HG03108 (cell line): ENCODE measurements around the gene BIRC6.

Experiments
- ATAC-seq: cut with Tn5 transposase; IDR thresholded peaks from one replicate; pipeline ENCODE4 v1.9.1; 2021; ENCODE audit warnings: moderate library complexity; ENCODE audit not compliant: unreplicated experiment

The BIRC6 gene

DNA sequence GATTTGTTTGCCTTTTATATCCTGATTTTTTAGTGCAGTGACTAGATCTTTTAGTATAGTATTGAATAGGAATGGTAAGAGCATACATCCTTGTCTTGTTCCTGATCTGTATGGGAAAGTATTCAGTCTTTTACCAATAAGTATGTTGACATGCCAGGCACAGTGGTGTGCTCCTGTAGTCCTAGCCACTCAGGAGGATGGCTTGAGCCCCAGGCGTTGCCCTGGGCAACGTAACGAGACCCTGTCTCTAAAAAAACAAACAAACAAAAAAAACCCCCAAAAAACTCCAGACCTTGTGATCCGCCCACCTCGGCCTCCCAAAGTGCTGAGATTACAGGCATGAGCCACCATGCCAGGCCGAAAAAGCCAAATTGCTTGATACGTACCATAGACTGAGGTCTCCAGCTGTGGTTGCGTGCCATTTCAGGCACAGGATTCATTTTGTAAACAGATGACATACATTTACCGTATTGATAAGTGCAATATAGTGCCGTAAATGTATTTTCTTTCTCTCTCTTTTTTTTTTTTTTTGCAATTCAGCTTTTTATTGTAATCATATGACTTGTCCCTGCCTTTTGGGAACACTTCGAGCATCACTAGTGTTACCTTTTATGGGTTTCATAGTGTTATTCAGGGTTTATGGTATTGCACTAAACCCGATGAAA, 18.5 kb downstream of the BIRC6 start:
- ATAC-seq, result no peak

DNA sequence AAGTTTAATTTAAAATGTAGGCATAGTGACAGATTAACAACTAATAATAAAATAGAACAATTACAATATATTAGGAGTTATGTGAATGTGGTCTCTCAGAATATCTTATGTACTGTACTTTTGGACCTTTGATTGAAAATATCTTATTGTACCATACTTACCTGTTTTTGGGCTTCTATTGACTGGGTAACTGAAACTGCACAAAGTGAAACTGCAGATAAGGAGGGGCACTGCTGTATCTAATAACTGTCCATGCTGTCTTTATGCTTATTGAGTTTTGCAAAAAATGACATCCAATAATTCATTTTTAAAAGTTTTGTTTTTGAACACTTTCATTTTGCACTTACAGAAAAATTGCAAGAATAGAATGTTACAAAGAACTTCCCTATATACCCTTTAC, 19.9 kb downstream of the BIRC6 start:
- no peak for ATAC-seq

DNA sequence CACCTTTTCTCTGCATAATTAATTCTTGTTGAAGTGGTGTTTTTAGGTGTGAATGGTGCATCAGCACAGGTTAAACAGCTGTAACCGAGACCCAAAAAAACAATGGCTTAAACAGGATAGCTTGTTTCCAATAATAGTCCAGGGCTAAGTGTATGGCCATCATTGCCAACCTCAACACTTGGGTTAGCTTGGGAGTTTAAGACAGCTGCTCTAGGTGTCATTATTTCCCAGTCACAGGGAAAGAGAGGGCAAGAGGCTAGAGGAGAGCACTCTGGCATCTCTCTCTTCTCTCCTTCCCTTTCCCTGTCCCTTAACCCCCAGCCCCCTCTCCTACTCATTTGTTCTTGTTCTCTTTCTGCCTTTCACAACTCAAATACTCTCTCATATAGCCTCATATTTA, 21.1 kb downstream of the BIRC6 start:
- no peak for ATAC-seq

DNA sequence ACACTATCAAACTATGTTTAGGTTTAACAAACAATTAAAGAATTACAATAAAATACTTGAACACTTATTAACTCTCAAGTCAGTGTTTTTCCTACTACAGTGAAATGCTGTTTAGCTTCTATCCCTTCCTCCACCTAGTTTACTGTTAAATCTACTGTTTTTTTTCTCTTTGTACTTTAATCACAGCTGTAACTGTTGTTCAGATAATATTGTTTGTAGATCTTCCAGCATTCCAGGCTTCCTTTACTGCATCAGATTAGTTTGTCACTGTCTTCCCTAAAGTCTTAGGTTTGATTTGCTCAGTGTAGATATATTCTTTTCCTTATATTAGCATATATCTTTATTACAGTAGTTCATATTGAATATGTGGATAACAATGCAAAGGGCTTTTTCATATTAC, 22.5 kb downstream of the BIRC6 start:
- ATAC-seq, result no peak

DNA sequence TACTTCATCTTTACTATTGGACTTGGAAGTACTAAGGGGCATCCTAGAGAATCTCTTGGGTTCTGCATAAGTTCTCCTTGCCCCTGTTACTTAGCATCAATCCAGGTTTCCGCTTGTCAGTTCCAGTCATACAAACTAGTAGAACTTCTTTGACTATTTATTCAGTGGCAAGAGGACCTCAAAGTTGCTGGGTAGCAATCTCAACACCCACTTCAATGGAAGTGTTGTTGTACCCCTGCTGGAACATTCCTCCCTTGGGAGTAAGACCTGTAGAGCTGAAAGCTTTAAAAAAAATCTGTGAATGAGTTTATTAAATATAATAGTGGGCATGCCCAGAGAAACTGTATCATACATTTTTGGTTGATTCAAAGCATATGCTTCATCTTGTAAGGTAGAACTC, 27.0 kb downstream of the BIRC6 start:
- no peak for ATAC-seq

DNA sequence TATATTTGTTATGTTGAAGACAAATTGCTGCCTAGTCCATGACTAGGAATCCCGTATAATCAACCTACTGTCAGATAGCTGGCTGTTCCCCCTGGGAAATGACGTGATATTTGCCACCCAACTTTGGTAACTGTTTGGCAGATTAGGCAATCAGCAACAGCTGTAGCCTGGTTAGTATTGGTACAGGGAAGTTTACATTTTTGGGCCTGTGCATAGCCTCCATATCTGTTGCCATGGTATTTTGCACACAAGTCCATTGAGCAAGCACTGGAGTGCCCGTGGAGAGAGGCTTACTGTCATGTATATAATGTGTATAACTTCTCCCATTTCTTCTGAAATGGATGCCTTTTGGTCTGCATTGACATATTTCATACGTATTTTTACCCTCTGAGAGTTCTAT, 27.7 kb downstream of the BIRC6 start:
- ATAC-seq, result no peak

DNA sequence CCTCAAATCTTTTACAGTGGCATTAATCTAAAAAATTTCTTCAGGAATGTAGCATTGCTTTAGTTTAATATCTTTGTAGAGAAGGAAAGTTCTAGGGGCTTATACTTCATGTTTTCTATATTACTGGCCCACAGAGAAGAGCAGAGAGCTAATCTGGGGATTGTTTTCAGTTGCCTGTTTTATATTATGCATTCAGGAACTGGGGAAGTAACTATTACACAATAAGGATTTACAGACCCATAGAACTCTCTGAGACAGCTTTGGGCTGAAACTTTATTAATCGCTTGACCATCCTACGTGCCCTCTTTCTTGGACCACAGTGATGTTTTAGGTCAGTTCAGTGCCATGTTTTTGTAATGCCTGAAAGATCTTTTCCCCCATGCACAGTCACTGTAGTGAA, 29.9 kb downstream of the BIRC6 start:
- ATAC-seq, result no peak

DNA sequence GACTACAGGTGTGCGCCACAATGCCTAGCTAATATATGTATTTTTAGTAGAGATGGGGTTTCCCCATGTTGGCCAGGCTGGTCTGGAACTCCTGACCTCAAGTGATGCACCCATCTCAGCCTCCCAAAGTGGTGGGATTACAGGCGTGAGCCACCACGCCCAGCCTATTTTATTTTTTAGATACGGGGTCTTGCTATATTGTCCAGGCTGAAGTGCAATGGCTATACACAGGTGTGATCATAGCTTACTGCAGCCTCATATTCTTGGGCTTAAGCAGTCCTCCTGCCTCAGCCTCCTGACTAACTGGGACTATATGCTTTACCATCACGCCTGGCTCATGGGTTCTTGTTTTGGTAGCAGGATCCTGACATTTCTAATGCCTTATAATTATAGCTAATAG, 42.4 kb downstream of the BIRC6 start:
- ATAC-seq, result no peak

DNA sequence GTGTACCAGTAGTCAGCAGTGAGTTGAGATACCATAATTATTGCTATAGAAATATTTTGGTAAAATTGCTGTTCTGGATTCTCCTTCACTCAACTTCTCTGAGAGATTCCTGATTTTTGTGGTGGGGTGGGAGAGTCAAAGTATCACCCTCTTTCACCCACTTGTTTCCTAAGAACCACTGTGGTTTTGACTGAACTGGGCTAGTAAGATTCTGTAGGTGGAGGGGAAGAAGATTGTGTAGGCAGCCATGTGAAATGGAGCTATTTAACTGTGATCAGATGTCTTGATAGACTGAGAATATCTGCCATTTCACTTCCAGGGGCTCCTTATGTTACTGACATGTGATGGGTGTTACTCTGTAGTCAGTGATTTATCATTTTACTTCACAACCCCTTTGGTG, 45.3 kb downstream of the BIRC6 start:
- no peak for ATAC-seq

DNA sequence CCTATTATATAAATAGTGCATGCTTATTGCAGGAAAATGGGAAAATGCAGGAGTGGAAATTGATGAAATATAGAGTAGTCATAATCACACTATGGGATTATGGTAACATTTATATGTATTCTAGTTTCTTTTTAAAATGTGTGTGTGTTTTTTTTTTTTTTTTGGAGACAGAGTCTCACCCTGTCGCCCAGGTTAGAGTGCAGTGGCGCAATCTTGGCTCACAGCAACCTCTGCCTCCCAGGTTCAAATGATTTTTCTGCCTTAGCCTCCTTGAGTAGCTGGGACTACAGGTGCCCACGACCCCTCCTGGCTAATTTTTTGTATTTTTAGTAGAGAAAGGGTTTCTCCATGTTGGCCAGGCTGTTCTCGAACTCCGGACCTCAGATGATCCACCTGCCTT, 47.0 kb downstream of the BIRC6 start:
- ATAC-seq, result no peak

DNA sequence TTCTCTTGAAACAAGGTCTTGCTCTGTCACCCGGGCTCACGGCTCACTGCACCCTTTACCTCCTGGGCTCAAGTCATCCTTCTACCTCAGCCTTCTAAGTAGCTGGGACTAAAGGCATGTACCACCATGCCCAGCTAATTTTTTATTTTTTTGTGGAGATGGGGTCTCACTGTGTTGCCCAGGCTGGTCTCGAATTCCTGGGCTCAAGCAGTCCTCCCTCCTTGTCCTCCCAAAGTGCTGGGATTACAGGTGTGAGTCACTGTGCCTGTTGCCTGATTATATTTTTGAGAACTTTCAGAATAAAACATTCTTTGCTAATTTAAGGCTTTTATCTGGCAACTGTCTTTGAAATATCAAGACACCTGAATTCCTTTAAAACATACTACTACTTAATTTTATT, 47.9 kb downstream of the BIRC6 start:
- ATAC-seq, result no peak

DNA sequence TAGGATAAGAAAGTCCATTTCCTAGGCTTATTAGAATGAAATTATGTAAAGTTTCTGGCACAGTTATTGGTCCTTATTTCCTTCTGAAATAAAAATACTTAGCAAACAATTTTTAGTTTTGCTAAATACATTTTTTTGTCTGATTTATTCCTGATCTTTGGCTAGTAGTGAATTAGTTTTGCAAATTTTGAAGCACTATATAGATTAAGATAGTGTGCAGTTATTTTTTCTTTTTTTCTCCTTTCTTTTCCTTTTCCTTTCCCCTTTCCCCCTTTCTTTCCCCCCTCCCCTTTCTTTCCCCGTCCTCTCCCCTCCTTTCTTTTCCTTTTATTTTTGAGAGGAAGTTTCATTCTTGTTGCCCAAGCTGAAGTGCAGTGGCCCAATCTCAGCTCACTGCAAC, 59.7 kb downstream of the BIRC6 start:
- no peak for ATAC-seq

DNA sequence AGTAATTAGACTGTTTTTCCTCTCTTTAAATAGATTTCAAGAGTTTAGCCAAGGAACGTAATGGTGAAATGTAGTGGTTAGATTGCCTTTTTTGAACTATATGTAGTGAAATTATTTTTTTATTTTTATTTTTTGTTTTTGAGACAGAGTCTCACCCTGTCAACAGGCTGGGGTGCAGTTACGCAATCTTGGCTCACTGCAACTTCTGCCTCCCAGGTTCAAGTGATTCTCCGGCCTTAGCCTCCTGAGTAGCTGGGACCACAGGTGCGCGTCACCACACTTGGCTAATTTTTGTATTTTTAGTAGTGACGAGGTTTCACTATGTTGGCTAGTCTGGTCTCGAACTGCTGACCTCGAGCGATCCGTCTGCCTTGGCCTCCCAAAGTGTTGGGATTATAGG, 60.8 kb downstream of the BIRC6 start:
- ATAC-seq, result no peak

DNA sequence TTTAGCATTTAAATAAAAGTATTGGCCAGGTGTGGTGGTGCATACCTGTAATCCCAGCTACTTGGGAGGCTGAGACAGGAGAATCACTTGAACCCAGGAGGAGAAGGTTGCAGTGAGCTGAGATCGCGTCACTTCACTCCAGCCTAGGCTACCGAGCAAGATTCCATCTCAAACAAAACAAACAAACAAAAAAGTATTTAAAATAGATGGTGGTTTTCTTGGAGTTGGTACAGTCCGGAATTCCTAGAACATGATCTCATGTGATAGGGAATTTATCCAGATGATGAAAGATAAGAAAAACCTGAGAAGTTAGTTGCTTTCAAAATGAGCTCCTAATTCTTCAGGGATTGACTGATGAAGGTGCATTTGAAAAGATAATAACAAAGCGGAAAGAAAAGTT, 62.0 kb downstream of the BIRC6 start:
- no peak for ATAC-seq

DNA sequence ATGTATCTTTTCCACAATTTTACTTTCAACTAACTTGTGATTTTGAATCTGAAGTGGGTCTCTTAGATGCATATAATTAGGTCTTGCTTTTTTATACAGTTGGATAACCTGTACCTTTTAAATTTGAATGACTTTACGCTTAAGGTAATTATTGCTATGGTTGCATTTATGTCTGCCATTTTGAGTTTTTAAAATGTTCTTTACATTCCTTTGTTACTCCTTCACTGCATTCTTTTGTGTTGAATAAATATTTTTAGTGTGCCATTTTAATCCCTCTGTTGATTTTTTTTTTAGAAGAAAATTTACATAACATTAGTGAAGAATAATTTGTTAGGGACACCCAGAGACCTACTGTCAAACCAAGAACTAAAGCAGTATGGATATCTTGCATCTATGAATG, 65.3 kb downstream of the BIRC6 start:
- ATAC-seq, result no peak

DNA sequence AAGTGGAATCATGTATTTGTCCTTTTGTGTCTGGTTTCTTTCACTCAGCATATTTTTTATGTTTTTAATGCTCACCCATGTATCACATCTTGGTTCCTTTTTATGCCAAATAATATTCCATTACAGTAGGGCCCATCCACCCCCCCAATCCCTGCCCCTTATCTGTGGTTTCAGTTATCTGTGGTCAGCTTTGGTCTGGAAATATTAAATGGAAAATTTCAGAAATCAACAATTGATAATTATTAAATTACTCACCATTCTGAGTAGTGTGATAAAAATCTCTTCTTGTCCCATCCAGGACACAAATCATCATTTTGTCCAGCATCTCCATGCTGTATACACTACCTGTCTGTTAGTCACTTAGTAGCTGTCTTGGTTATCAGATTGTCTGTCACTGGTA, 66.7 kb downstream of the BIRC6 start:
- ATAC-seq, result no peak

DNA sequence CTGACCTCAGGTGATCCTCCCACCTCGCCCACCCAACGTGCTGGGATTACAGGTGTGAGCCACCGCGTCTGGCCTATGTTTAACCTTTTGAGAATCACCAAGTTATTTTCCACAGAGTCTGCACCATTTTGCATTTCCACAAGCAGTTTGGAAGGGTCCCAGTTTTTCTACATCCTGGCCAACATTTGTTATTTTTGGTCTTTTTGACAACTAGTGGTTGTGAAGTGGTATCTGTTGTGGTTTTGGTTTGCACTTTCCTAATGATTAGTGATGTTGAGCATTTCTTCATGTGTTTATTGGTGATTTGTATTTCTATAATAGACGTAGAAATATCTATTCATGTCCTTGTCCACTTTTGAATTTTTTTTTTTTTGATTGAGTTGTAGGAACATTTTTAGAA, 67.9 kb downstream of the BIRC6 start:
- ATAC-seq, result no peak

DNA sequence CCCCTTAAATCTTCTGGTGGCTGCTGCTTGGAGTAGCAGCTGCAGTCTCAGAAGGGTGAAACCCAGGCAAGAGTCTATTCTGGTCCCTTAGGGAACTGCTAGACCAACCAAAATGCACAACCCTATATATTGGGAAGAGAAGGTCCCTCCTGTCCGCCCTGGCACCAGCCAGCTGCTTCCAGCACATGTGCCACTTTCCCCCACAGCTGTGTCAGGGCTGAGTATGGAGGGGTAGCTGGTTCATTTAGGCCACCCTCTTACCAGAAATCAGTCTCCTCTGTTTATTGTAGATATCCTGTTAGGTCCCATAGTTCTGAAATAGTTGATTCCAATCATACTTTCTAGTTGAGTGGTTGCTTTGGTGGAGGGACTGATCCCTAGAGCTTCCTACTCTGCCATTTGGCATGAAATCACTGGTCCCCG, 68.9 kb downstream of the BIRC6 start:
- no peak for ATAC-seq

DNA sequence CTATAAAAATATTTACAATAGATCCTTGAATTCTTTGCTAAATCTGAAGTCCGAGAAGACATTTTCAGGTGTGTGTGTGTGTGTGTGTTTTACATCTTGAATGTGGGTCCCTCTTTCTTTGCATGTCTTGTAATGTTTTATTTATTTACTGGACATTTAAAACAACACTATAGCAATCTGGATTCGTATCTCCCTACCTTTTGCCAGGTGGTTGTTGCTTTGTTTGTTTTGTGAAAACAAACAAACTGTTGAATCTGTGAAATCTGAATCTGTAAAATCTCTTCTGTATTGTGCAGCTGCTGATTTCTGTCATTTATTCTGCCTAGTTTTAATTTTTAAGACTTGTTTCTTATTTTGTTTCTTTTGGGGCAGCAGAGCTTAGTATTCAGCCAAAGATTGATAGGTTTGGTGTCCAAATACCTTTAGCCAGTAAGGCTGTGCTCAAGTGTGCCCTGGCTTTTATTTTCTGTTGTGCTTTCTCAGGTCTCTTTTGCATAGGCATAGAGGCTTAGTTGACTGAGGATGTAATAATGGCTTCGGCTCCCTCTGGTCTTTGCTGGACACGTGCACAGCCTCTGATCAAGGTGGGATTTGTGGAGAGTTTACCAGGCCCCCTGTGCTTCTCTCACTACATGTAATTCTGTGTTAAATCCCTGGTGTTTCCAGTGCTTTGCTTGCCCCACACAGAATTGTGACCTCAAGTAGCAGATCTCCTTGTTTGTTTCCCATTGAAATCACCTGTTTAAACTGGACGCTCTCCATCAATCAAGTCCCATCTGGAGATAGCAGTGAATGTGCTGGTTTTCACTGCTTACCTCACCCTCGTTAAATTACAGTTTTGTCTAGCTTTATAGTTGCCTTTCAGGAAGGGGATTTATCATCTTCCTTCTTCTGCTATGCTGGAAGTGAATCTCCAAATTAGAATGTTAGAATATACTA, 71.1 kb downstream of the BIRC6 start:
- ATAC-seq, result no peak

DNA sequence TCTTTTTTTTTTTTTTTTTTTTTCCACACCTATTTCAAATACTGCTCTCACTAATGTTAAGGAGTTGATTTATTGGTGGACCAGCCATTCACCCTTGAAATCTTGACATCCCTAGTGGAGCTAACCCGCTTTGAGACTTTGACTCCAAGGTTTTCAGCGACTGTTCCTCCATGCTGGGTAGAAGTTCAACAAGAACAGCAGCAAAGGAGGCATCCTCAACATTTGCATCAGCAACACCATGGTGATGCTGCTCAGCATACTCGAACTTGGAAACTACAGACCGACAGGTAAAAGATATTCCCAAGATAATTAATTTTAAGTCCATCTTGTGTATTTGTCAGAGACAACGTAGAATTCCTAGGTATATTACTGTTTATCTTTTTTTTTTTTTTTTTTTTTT, 74.0 kb downstream of the BIRC6 start:
- no peak for ATAC-seq

DNA sequence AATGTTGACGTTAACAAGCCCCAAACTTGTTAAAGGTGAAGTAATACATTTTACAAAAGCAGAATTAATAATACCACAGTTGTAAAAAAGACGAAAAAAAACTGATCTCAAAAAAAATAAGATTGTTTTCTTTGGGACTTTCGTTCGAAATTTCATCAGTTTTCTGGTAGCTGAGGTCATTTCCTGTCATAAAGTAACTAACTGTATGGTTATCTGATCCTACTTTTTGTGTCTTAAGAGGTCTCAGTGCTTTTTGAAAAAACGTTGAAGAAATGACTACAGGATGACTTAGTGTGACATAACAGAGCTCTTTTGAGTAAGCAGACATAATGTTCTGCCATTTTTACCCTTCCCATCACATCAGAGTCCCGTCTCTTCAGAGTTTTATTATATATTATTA, 79.3 kb downstream of the BIRC6 start:
- ATAC-seq, result no peak

DNA sequence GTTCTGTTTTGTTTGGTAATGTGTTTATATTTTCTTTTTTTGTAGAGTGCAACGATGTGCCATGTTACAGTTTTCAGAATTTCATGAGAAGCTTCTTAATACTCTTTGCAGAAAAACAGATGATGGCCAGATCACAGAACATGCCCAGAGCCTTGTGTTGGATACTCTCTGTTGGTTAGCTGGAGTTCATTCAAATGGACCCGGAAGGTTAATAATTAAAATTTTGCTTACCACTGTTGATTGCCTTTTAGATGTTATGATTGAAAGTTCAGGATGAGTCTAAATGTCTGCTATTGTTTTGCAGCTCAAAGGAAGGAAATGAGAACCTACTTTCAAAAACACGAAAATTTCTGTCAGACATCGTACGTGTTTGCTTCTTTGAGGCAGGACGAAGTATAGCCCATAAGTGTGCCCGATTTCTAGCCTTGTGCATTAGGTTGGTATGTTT, 85.2 kb downstream of the BIRC6 start:
- ATAC-seq, result no peak
